COLO668 (cell line): ENCODE results near the gene GH1.
"Not testable (repeated sequence)": the region's sequence is repeated elsewhere in the genome, so short reads cannot be mapped to it uniquely, and the experiment has no call there.

ENCODE experiments used
- DNase-seq: peaks from one replicate; lab custom pipeline; 2025; ENCODE audit not compliant: unreplicated experiment; lab: John Stamatoyannopoulos, UW

The GH1 gene

GRCh38 chr17:63918789-63919305, at the start of gene GH1:
Gene GH1 (minus strand): TSS chr17:63918839. CDS start chr17:63918776, 63 bp downstream.
- not testable (repeated sequence) for DNase-seq

- no peak for DNase-seq
These were observed 49.3 kb upstream of the GH1 start for GRCh38 chr17:63967953-63968352.

GRCh38 chr17:63966646-63967264, 48.1 kb upstream of the GH1 start:
- no peak for DNase-seq

- no peak for DNase-seq
These were observed 44.5 kb upstream of the GH1 start for GRCh38 chr17:63963123-63963522.

- DNase-seq, result no peak
These were observed 43.7 kb upstream of the GH1 start for GRCh38 chr17:63962298-63962744.

GRCh38 chr17:63961355-63962212, 42.9 kb upstream of the GH1 start:
- peak; percentile 4 for DNase-seq

- DNase-seq, result no peak
These were observed 41.8 kb upstream of the GH1 start for GRCh38 chr17:63960430-63960829.

- no peak for DNase-seq
These were observed 41.4 kb upstream of the GH1 start for GRCh38 chr17:63960006-63960405.

GRCh38 chr17:63956296-63956920, 37.8 kb upstream of the GH1 start:
- no peak for DNase-seq

- DNase-seq, result no peak
These were observed 37.2 kb upstream of the GH1 start for GRCh38 chr17:63955791-63956190.

GRCh38 chr17:63955232-63955631, 36.6 kb upstream of the GH1 start:
- DNase-seq, result no peak

GRCh38 chr17:63954402-63955063, 35.9 kb upstream of the GH1 start:
- peak; percentile 2 for DNase-seq

GRCh38 chr17:63950940-63951907, 32.6 kb upstream of the GH1 start:
- DNase-seq, result peak; percentile 37

GRCh38 chr17:63949576-63950250, 31.1 kb upstream of the GH1 start:
- no peak for DNase-seq

- DNase-seq, result no peak
These were observed 29.9 kb upstream of the GH1 start for GRCh38 chr17:63948521-63948920.

GRCh38 chr17:63947711-63948330, 29.2 kb upstream of the GH1 start:
- DNase-seq, result no peak

- DNase-seq, result peak; percentile 7
These were observed 28.1 kb upstream of the GH1 start for GRCh38 chr17:63946440-63947363.
